Neural progenitor cell (in vitro differentiated cells): Measurements from ENCODE around the gene KLHDC3. TPM values are rescaled to one million over a fixed set of nuclear protein-coding genes. Genes with fewer than 3 reads are reported as not detected.
A peak's percentile ranks its signal among the peaks of the same experiment; 100 is the strongest.

Source experiments
- DNase-seq: peaks from one replicate; pipeline ENCODE4 v3.0.0-alpha.2; 2016; ENCODE audit warnings: low spot score
- H2AFZ ChIP-seq: fragments of 200-600 bp; sonication (generic); replicated peaks from 2 replicates; pipeline ENCODE4 v1.6.1; 2016; ENCODE audit warnings: antibody characterized with exemption
- H3F3A ChIP-seq: fragments of 200-600 bp; sonication (generic); 2 replicates; pipeline ENCODE4 v1.6.1; 2016; ENCODE audit warnings: antibody characterized with exemption, low read depth
- H3K27ac ChIP-seq: fragments of 200-600 bp; sonication (generic); 2 replicates; pipeline ENCODE4 v1.5.1; 2016; ENCODE audit warnings: mild to moderate bottlenecking
- H3K27me3 ChIP-seq: fragments of 200-600 bp; sonication (generic); 2 replicates; pipeline ENCODE4 v1.6.1; 2016; ENCODE audit warnings: mild to moderate bottlenecking, moderate library complexity
- H3K36me3 ChIP-seq: fragments of 200-600 bp; sonication (generic); 2 replicates; pipeline ENCODE4 v1.5.1; 2016
- H3K4me1 ChIP-seq: fragments of 200-600 bp; sonication (generic); 2 replicates; pipeline ENCODE4 v1.6.1; 2016; ENCODE audit warnings: mixed run types
- H3K4me2 ChIP-seq: fragments of 200-600 bp; sonication (generic); 2 replicates; pipeline ENCODE4 v1.6.1; 2016
- H3K4me3 ChIP-seq: fragments of 200-600 bp; sonication (generic); 2 replicates; pipeline ENCODE4 v1.5.1; 2016
- H3K79me2 ChIP-seq: fragments of 200-600 bp; sonication (generic); 2 replicates; pipeline ENCODE4 v1.6.1; 2016; ENCODE audit warnings: low read depth
- H3K9ac ChIP-seq: fragments of 200-600 bp; sonication (generic); 2 replicates; pipeline ENCODE4 v1.6.1; 2016
- H3K9me3 ChIP-seq: fragments of 200-600 bp; sonication (generic); 2 replicates; pipeline ENCODE4 v1.5.1; 2016; ENCODE audit warnings: low read depth
- H4K20me1 ChIP-seq: fragments of 200-600 bp; sonication (generic); 2 replicates; pipeline ENCODE4 v1.6.1; 2016; ENCODE audit warnings: low read depth
- H3K27ac Mint-ChIP-seq: 3 replicates; pipeline ENCODE4 v1.8.0; 2021; ENCODE audit warnings: mixed read lengths
- H3K27me3 Mint-ChIP-seq: 2 replicates; pipeline ENCODE4 v1.8.0; 2022; ENCODE audit warnings: low read depth, mild to moderate bottlenecking, inconsistent platforms, moderate library complexity, mixed read lengths; ENCODE audit not compliant: insufficient read depth
- H3K36me3 Mint-ChIP-seq: 3 replicates; pipeline ENCODE4 v1.8.0; 2021; ENCODE audit warnings: mixed read lengths
- H3K4me1 Mint-ChIP-seq: 3 replicates; pipeline ENCODE4 v1.8.0; 2021; ENCODE audit warnings: mixed read lengths
- H3K4me3 Mint-ChIP-seq: 3 replicates; pipeline ENCODE4 v1.8.0; 2021; ENCODE audit warnings: mild to moderate bottlenecking, moderate library complexity, mixed read lengths
- H3K9me3 Mint-ChIP-seq: 3 replicates; pipeline ENCODE4 v1.8.0; 2020; ENCODE audit warnings: mixed read lengths
- EZH2 ChIP-seq: fragments of 200-600 bp; sonication (generic); IDR thresholded peaks from 2 replicates; pipeline ENCODE4 v1.6.1; 2017; ENCODE audit warnings: antibody characterized with exemption, mild to moderate bottlenecking, moderate library complexity
- EZH2phosphoT487 ChIP-seq: fragments of 200-600 bp; sonication (generic); IDR thresholded peaks from 2 replicates; pipeline ENCODE4 v1.6.1; 2017; ENCODE audit warnings: antibody characterized with exemption
- total RNA-seq: library from RNA; depleted of rRNA; stranded (reverse); fragments of >200 nt; gene quantifications from 2 replicates; pipeline ENCODE4 v1.2.3, GENCODE V29; 2015; ENCODE audit warnings: low replicate concordance
- TF ChIP-seq, protein P1 (sequence below): fragments of 200-600 bp; sonication (generic); IDR thresholded peaks from 2 replicates; pipeline ENCODE4 v1.5.1; 2017; ENCODE audit warnings: antibody characterized with exemption, mild to moderate bottlenecking

KLHDC3 gene
- total RNA-seq, 1 donor from 2014 or later, result 122 TPM

DNA sequence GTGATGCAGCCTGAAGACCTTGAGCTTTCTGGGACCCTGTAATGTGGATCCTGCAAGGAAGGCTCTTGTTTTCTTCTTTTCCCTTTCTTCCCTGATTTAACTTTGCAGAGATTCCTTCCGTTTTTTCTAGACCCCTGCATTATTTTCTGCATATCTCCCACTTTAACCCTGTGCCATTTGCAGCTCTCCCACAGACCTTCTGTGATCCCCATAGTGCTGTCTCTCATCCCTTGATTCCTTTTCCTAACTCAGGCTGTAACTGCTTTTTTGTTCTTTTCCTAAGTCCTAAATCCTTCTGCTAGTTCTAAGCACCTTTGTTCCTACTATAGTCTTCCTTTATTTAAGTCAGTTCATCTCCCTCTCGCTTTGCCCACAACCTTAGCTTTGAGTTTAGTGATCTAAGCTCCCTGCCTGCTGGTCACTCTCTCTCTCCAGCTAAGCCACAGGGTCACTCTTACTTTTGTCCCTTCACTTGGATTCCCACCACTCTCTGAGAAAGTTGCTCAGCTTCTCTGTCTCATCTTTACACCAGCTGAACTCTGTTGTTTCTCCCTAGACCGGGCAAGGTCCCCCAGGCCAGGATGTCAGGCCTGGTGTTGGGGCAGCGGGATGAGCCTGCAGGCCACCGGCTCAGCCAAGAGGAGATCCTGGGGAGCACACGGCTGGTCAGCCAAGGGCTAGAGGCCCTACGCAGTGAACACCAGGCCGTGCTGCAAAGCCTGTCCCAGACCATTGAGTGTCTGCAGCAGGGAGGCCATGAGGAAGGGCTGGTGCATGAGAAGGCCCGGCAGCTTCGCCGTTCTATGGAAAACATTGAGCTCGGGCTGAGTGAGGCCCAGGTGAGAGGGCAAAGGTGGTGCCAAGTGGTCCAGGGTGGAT lies 46.9 kb downstream of the KLHDC3 start:
- Mint-ChIP-seq H3K9me3 (no peaks in the 10 kb centered on the region), H3K4me1 (peaks cover 29% of the 10 kb centered on the region), H3K27me3 (peaks cover 2% of the 10 kb centered on the region), H3K4me3 (peak overlapping the region; percentile 97), H3K36me3 (peaks cover 7% of the 10 kb centered on the region), H3K27ac (no peak overlapping the region)
- H3K36me3 ChIP-seq, result no peaks in the 10 kb centered on the region
- H4K20me1 ChIP-seq, result no peaks in the 10 kb centered on the region
- peak overlapping the region; percentile 96 for H3K4me2 ChIP-seq
- no peak overlapping the region for H2AFZ ChIP-seq
- H3K9me3 ChIP-seq, result no peaks in the 10 kb centered on the region
- H3F3A ChIP-seq, result peaks cover 10% of the 10 kb centered on the region
- H3K27me3 ChIP-seq, result no peaks in the 10 kb centered on the region
- H3K27ac ChIP-seq, result no peak overlapping the region
- peaks cover 15% of the 10 kb centered on the region for H3K4me1 ChIP-seq
- TF ChIP-seq EZH2 (no peak), EZH2phosphoT487 (no peak)
- TF ChIP-seq, protein P1, sequence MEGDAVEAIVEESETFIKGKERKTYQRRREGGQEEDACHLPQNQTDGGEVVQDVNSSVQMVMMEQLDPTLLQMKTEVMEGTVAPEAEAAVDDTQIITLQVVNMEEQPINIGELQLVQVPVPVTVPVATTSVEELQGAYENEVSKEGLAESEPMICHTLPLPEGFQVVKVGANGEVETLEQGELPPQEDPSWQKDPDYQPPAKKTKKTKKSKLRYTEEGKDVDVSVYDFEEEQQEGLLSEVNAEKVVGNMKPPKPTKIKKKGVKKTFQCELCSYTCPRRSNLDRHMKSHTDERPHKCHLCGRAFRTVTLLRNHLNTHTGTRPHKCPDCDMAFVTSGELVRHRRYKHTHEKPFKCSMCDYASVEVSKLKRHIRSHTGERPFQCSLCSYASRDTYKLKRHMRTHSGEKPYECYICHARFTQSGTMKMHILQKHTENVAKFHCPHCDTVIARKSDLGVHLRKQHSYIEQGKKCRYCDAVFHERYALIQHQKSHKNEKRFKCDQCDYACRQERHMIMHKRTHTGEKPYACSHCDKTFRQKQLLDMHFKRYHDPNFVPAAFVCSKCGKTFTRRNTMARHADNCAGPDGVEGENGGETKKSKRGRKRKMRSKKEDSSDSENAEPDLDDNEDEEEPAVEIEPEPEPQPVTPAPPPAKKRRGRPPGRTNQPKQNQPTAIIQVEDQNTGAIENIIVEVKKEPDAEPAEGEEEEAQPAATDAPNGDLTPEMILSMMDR, result no peak
- peaks cover 27% of the 10 kb centered on the region for H3K79me2 ChIP-seq
- no peak for DNase-seq
- no peak overlapping the region for H3K4me3 ChIP-seq
- no peak overlapping the region for H3K9ac ChIP-seq

DNA sequence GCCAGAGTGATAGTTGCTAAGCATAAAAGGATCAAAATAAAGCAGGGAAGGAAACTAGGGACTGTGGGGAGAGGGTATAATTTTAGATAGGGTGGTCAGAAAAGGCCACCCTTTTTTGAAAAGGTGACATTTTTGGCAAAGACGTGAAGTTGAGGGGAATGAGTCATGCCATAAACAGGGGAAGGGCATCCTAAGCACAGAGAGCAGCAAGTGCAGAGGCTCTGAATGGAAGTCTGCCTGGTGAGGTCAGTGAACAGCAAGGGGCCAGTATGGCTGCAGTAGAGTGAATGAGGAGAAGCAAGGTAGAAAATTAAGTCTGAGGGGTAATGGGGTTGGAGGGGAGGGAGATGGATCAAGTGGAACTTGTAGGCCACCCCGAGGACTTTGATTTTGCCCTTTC lies 47.8 kb downstream of the KLHDC3 start:
- TF ChIP-seq, protein P1, result no peak
- Histone ChIP-seq H3K27ac (no peak overlapping the region), H3K4me2 (no peak overlapping the region), H3K79me2 (peaks cover 27% of the 10 kb centered on the region), H3K27me3 (no peaks in the 10 kb centered on the region), H4K20me1 (no peaks in the 10 kb centered on the region), H3K9ac (no peak overlapping the region), H3F3A (peaks cover 10% of the 10 kb centered on the region), H3K4me1 (peaks cover 15% of the 10 kb centered on the region), H2AFZ (no peak overlapping the region), H3K36me3 (no peaks in the 10 kb centered on the region), H3K9me3 (no peaks in the 10 kb centered on the region), H3K4me3 (no peak overlapping the region)
- no peaks in the 10 kb centered on the region for H3K9me3 Mint-ChIP-seq
- peak overlapping the region; percentile 97 for H3K4me3 Mint-ChIP-seq
- H3K4me1 Mint-ChIP-seq, result peaks cover 29% of the 10 kb centered on the region
- H3K36me3 Mint-ChIP-seq, result peaks cover 7% of the 10 kb centered on the region
- peaks cover 2% of the 10 kb centered on the region for H3K27me3 Mint-ChIP-seq
- no peak overlapping the region for H3K27ac Mint-ChIP-seq
- no peak for DNase-seq

DNA sequence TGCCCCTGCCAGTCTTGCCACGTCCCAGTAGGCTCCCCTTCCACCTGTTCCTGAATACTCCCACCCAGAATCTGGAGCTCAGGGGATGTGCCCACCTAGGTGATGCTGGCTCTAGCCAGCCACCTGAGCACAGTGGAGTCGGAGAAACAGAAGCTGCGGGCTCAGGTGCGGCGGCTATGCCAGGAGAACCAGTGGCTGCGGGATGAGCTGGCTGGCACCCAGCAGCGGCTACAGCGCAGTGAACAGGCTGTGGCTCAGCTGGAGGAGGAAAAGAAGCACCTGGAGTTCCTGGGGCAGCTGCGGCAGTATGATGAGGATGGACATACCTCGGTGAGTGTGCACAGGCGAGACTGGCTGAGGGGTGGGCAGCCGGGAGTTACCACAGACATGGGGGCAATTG lies 48.8 kb downstream of the KLHDC3 start:
- peaks cover 10% of the 10 kb centered on the region for H3F3A ChIP-seq
- H3K36me3 ChIP-seq, result no peaks in the 10 kb centered on the region
- Mint-ChIP-seq H3K4me3 (peak overlapping the region; percentile 5), H3K9me3 (no peaks in the 10 kb centered on the region), H3K27ac (no peak overlapping the region), H3K4me1 (peaks cover 29% of the 10 kb centered on the region), H3K36me3 (peaks cover 7% of the 10 kb centered on the region), H3K27me3 (peaks cover 2% of the 10 kb centered on the region)
- H3K4me3 ChIP-seq, result no peak overlapping the region
- no peak overlapping the region for H3K4me2 ChIP-seq
- H4K20me1 ChIP-seq, result no peaks in the 10 kb centered on the region
- H3K9ac ChIP-seq, result no peak overlapping the region
- no peaks in the 10 kb centered on the region for H3K9me3 ChIP-seq
- no peaks in the 10 kb centered on the region for H3K27me3 ChIP-seq
- no peak overlapping the region for H3K27ac ChIP-seq
- no peak for DNase-seq
- TF ChIP-seq, protein P1, result no peak
- peaks cover 15% of the 10 kb centered on the region for H3K4me1 ChIP-seq
- no peak overlapping the region for H2AFZ ChIP-seq
- peaks cover 21% of the 10 kb centered on the region for H3K79me2 ChIP-seq
